CD14-positive monocyte (primary cell): ENCODE results near the gene SLC10A1. TPM values are rescaled to one million over a fixed set of nuclear protein-coding genes. Genes with fewer than 3 reads are reported as not detected.

Experiments
- DNase-seq, 3 donors: peaks; one replicate each; pipeline ENCODE4 v3.0.0-alpha.2; 2011 to 2022
- H2AFZ ChIP-seq: 2 replicates; pipeline ENCODE4 v1.6.0; 2012; ENCODE audit warnings: mild to moderate bottlenecking, low read depth, low read length, inconsistent platforms; ENCODE audit not compliant: insufficient read depth, poor library complexity, severe bottlenecking
- H3K27ac ChIP-seq, 2 donors: 1 replicate in 1 of 2; 2 replicates in 1 of 2; pipeline ENCODE4 v1.5.1; 2012 to 2013; ENCODE audit warnings: low read length in 2 of 2, control low read depth in 1 of 2, inconsistent platforms in 1 of 2, low read depth in 1 of 2, mild to moderate bottlenecking in 1 of 2
- H3K27me3 ChIP-seq, 2 donors: one replicate each; pipeline versions ENCODE4 v1.6.0 to v1.6.1; 2011 to 2013; ENCODE audit warnings: low read length in 2 of 2; ENCODE audit not compliant: control insufficient read depth in 2 of 2, insufficient read depth in 2 of 2
- H3K36me3 ChIP-seq, 2 donors: replicated peaks in 1 of 2; 1 replicate in 1 of 2; 2 replicates in 1 of 2; pipeline versions ENCODE4 v1.5.1 to v1.6.1; 2012 to 2013; ENCODE audit warnings: low read length in 2 of 2, control low read depth in 1 of 2, inconsistent platforms in 1 of 2, mild to moderate bottlenecking in 1 of 2; ENCODE audit not compliant: insufficient read depth in 2 of 2, control insufficient read depth in 1 of 2
- H3K4me1 ChIP-seq, 2 donors: 1 replicate in 1 of 2; 2 replicates in 1 of 2; pipeline versions ENCODE4 v1.5.1 to v1.6.1; 2012 to 2013; ENCODE audit warnings: low read length in 2 of 2, control low read depth in 1 of 2, inconsistent platforms in 1 of 2, mild to moderate bottlenecking in 1 of 2, moderate library complexity in 1 of 2; ENCODE audit not compliant: insufficient read depth in 2 of 2, control insufficient read depth in 1 of 2
- H3K4me2 ChIP-seq: replicated peaks from 2 replicates; pipeline ENCODE3; 2012; ENCODE audit warnings: low read length, moderate library complexity, mild to moderate bottlenecking; ENCODE audit not compliant: poor library complexity, severe bottlenecking; ENCODE audit errors: extremely low read depth
- H3K4me3 ChIP-seq, 3 experiments: fragments of 200-600 bp in 1 of 3; sonication (generic) in 1 of 3; replicated peaks in 1 of 3; 1 replicate in 2 of 3; 2 replicates in 1 of 3; pipeline ENCODE4 v1.5.1; 2011 to 2013; ENCODE audit warnings: low read length in 3 of 3, mild to moderate bottlenecking in 3 of 3, control low read depth in 2 of 3, low read depth in 2 of 3, inconsistent platforms in 1 of 3, moderate library complexity in 1 of 3
- H3K79me2 ChIP-seq: 2 replicates; pipeline ENCODE4 v1.6.0; 2012; ENCODE audit warnings: mild to moderate bottlenecking, control low read depth, inconsistent platforms, low read length, moderate library complexity; ENCODE audit not compliant: insufficient read depth
- H3K9ac ChIP-seq: 2 replicates; pipeline ENCODE4 v1.6.0; 2017; ENCODE audit warnings: low read length, mild to moderate bottlenecking; ENCODE audit not compliant: insufficient read depth, poor library complexity, severe bottlenecking
- H3K9me3 ChIP-seq, 2 donors: replicated peaks in 1 of 2; 1 replicate in 1 of 2; 2 replicates in 1 of 2; pipeline versions ENCODE4 v1.5.1 to v1.6.1; 2012 to 2013; ENCODE audit warnings: low read length in 2 of 2, control low read depth in 1 of 2; ENCODE audit not compliant: control insufficient read depth in 1 of 2, insufficient read depth in 1 of 2
- H4K20me1 ChIP-seq: 2 replicates; pipeline ENCODE4 v1.6.0; 2012; ENCODE audit warnings: mild to moderate bottlenecking, low read length, control low read depth, moderate library complexity; ENCODE audit not compliant: insufficient read depth
- H3K27ac Mint-ChIP-seq, 7 donors: one replicate each; pipeline ENCODE4 v1.8.0; 2020; ENCODE audit warnings: mild to moderate bottlenecking in 7 of 7, mixed read lengths in 7 of 7, moderate library complexity in 6 of 7, inconsistent platforms in 2 of 7
- H3K27me3 Mint-ChIP-seq, 3 donors: one replicate each; pipeline ENCODE4 v1.8.0; 2021 to 2022; ENCODE audit warnings: low read depth in 3 of 3, mild to moderate bottlenecking in 3 of 3, mixed read lengths in 3 of 3, moderate library complexity in 3 of 3, inconsistent platforms in 1 of 3
- H3K36me3 Mint-ChIP-seq, 2 donors: one replicate each; pipeline ENCODE4 v1.8.0; 2020; ENCODE audit warnings: mixed read lengths in 2 of 2, inconsistent platforms in 1 of 2, mild to moderate bottlenecking in 1 of 2
- H3K4me1 Mint-ChIP-seq: one replicate; pipeline ENCODE4 v1.8.0; 2020; ENCODE audit warnings: mild to moderate bottlenecking, mixed read lengths
- H3K4me3 Mint-ChIP-seq, 2 donors: one replicate each; pipeline ENCODE4 v1.8.0; 2020; ENCODE audit warnings: mild to moderate bottlenecking in 2 of 2, mixed read lengths in 2 of 2, moderate library complexity in 1 of 2
- H3K9me3 Mint-ChIP-seq, 7 donors: one replicate each; pipeline ENCODE4 v1.8.0; 2020 to 2022; ENCODE audit warnings: mixed read lengths in 7 of 7, mild to moderate bottlenecking in 6 of 7, moderate library complexity in 6 of 7, inconsistent platforms in 2 of 7
- CTCF ChIP-seq: fragments of 200-600 bp; IDR thresholded peaks from one replicate; pipeline ENCODE4 v1.8.0; 2022; ENCODE audit warnings: antibody characterized with exemption, mild to moderate bottlenecking
- WGBS: methylation state at CpG from one replicate; pipeline ENCODE4 v1.1.5; 2013; ENCODE audit warnings: missing lambda C conversion rate; ENCODE audit not compliant: insufficient coverage; 5-methylcytosine and 5-hydroxymethylcytosine counted together
- intact Hi-C, 2 donors: fragments of 100-400 bp; cut with micrococcal nuclease; formaldehyde crosslinking; loops; one replicate each; pipeline versions ENCODE4 v1.15.0 to v1.15.1; 2023
- polyA plus RNA-seq, 3 donors: library from polyadenylated mRNA; depleted of rRNA in 1 of 3; unstranded in 2 of 3; stranded (reverse) in 1 of 3; fragments of 300-500 nt in 2 of 3; fragments of >200 nt in 1 of 3; fragmentation: Illumina TruSeq in 2 of 3; gene quantifications; 1 replicate in 2 of 3; 2 replicates in 1 of 3; pipeline ENCODE4 v1.2.3, GENCODE V29; 2012 to 2021

Gene SLC10A1
- polyA plus RNA-seq, 3 donors: 0.09 TPM; not detected in 2

GRCh38 chr14:69769623-69770022, 27.4 kb downstream of the SLC10A1 start:
- Mint-ChIP-seq H3K4me3 (peak overlapping the region in 1 of 2 donors; percentile 0), H3K4me1 (peaks cover 31% of the 10 kb centered on the region), H3K36me3 (peaks cover 63 to 68% of the 10 kb centered on the region in 2 donors), H3K27me3 (no peaks in the 10 kb centered on the region), H3K27ac (peak overlapping the region in 5 of 7 donors; percentile 1 to 65 (median 44)), H3K9me3 (peaks cover 0 to 18% (median 4%) of the 10 kb centered on the region in 7 donors)
- Histone ChIP-seq H3K4me3 (peak overlapping the region in 1 of 3 experiments; percentile 42), H3K4me1 (peaks cover 18 to 28% of the 10 kb centered on the region in 2 donors), H3K79me2 (peaks cover 78% of the 10 kb centered on the region), H2AFZ (no peak overlapping the region), H3K27me3 (no peaks in the 10 kb centered on the region), H3K4me2 (peak overlapping the region; percentile 14), H3K9me3 (peaks cover 0 to 3% of the 10 kb centered on the region in 2 donors), H3K36me3 (peaks cover 64 to 68% of the 10 kb centered on the region in 2 donors), H3K27ac (no peak overlapping the region), H3K9ac (no peak overlapping the region), H4K20me1 (peaks cover 70% of the 10 kb centered on the region)
- intact Hi-C loops: loop anchor here (5.0 kb wide), 2 partner anchors 42 to 372 kb away; partner anchors contain the start of genes ERH (in 1 of the 2) and SLC39A9 (in 1 of the 2)
- no peak for TF ChIP-seq CTCF
- no peak for DNase-seq
- 95% methylated on average over 17 of the region's 22 CpGs for WGBS

- Mint-ChIP-seq H3K9me3 (peaks cover 3 to 25% (median 12%) of the 10 kb centered on the region in 7 donors), H3K27ac (peak overlapping the region in 6 of 7 donors; percentile 23 to 100 (median 100)), H3K4me1 (peaks cover 35% of the 10 kb centered on the region), H3K27me3 (no peaks in the 10 kb centered on the region), H3K4me3 (peak overlapping the region; percentile 97 to 98), H3K36me3 (peaks cover 58 to 61% of the 10 kb centered on the region in 2 donors)
- Histone ChIP-seq H3K27me3 (no peaks in the 10 kb centered on the region), H3K79me2 (peaks cover 71% of the 10 kb centered on the region), H3K9me3 (peaks cover 0 to 9% of the 10 kb centered on the region in 2 donors), H3K27ac (no peak overlapping the region), H3K9ac (no peak overlapping the region), H3K4me3 (peak overlapping the region in 2 of 3 experiments; percentile 62 to 83), H3K36me3 (peaks cover 57 to 61% of the 10 kb centered on the region in 2 donors), H2AFZ (no peak overlapping the region), H4K20me1 (peaks cover 63% of the 10 kb centered on the region), H3K4me2 (peak overlapping the region; percentile 85), H3K4me1 (peaks cover 18 to 28% of the 10 kb centered on the region in 2 donors)
- 93% methylated on average over 3 of the region's 8 CpGs for WGBS
- TF ChIP-seq CTCF: no peak
- no peak for DNase-seq
- intact Hi-C loops: loop anchor here (5.0 kb wide), 2 partner anchors 42 to 372 kb away; partner anchors contain the start of genes ERH (in 1 of the 2) and SLC39A9 (in 1 of the 2)
Observed at GRCh38 chr14:69768873-69769272, 28.2 kb downstream of the SLC10A1 start.
